ENCODE measurements around the gene ALPK1.

- no peak for TF ChIP-seq CTCF (IDR thresholded peaks at IDR 0.05; ENCODE audit: low read length)
- no peak for TF ChIP-seq EZH2phosphoT487 (IDR thresholded peaks at IDR 0.05; ENCODE audit: low read length)
These were observed 85.0 kb downstream of the ALPK1 start for GRCh38 chr4:112381996-112382692.
